Measurements from ENCODE around the gene DOCK3.

- TF ChIP-seq ELK1 (IDR thresholded peaks at IDR 0.05; ENCODE audit: borderline replicate concordance, low read depth, low read length) (no peak), BHLHE40 (IDR thresholded peaks at IDR 0.05; ENCODE audit: low read depth, low read length) (no peak)
These were observed 210.5 kb downstream of the DOCK3 start for GRCh38 chr3:50885070-50885850.

All from IMR-90 (cell line).